ENCODE results near the gene TENM4. TPM values are rescaled to one million over a fixed set of nuclear protein-coding genes. Genes with fewer than 3 reads are reported as not detected.

TENM4 gene
- 11.9 TPM for total RNA-seq

DNA sequence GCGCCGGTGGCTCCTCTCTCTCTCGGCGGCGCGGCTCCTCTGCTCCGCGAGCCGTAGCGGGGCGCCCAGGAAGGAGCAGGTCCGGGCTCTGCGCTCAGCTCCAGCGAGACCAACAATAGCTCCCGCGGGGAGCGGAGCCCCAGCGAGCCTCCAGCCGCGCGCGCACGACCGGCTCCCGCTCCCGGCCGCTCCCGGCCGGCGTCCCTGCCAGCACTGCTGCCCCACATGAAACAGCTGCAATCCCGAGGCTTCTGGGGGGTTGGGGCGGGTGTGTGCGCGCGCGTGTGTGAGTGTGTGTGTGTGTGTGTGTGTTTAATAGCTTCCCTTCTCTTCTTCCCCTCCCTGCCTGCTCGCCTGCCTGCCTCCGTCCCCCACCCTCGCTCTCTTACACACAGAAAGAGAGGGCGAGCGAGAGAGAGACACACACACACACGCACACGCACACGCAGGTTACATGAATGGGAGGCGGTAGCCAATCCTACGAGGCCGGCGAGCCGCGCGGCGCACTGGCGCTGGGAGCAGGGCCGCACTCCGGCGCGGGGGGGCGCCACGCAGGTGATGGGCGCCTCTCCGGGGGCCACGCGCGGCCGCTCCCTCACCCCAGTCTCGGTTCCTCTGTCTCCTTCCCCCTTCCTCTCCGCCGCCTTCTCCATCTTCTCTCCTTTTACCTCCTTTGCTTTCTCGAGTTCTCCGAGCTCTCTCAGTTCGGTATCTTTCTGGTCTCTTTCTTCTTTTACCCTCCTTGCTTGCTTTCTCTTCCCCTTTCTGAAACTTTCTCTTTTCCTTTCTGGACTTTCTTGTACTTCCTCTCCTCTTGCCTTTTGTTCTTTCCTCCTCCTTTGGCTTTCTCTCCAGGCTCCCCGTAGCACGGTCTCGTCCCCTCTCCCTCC lies at the start of gene TENM4:
Gene TENM4 (minus strand): TSS at position 460 of the 890 bp plus-strand sequence. CDS start 371,086 bp downstream, outside the sequence.
- Histone ChIP-seq H3K4me3 (peak within 1 kb of the TSS; percentile 71 to 73), H3K27ac (peak within 1 kb of the TSS; percentile 87 to 89), H3K36me3 (no peaks in the 10 kb centered on the region), H3K9me3 (no peaks in the 10 kb centered on the region), H3K27me3 (no peaks in the 10 kb centered on the region), H3K4me1 (peaks cover 0 to 8% of the 10 kb centered on the region in 2 donors)
- intact Hi-C loops (cut with DNase I) = loop anchor here (2.0 kb wide), 2 partner anchors 26 to 40 kb away; no protein-coding TSS in a partner anchor
- peak; percentile 36 to 89 for DNase-seq (ENCODE audit: low spot score in 2 of 2)
- peak in 2 of 3 experiments; percentile 17 to 32 for TF ChIP-seq CTCF (IDR thresholded peaks at IDR 0.05)

DNA sequence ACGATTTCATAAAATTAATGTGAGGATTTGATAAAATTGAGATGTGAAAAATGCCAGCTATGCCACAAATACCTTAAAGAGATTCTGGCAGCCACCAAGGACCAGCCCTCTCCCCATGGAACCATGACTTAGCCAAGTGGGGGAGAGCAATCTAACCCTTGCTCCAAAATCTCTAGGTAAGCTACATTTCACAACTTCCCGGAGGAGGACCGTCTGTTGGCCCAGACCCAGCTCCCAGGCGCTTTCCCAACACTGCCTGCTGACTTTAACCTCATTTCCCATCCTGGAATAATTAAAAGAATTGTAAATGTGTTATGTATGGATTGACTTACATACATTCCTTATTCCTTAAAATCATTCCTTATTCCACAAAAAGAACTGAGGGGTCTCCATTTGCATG lies 47.5 kb upstream of the TENM4 start:
- H3K27me3 ChIP-seq = no peaks in the 10 kb centered on the region
- H3K27ac ChIP-seq = no peak overlapping the region
- no peaks in the 10 kb centered on the region for H3K36me3 ChIP-seq
- intact Hi-C loops (cut with DNase I) = no loop called here
- no peaks in the 10 kb centered on the region for H3K4me1 ChIP-seq
- no peaks in the 10 kb centered on the region for H3K9me3 ChIP-seq
- no peak overlapping the region for H3K4me3 ChIP-seq
- TF ChIP-seq CTCF (IDR thresholded peaks at IDR 0.05) = no peak
- no peak for DNase-seq (ENCODE audit: low spot score in 2 of 2)

DNA sequence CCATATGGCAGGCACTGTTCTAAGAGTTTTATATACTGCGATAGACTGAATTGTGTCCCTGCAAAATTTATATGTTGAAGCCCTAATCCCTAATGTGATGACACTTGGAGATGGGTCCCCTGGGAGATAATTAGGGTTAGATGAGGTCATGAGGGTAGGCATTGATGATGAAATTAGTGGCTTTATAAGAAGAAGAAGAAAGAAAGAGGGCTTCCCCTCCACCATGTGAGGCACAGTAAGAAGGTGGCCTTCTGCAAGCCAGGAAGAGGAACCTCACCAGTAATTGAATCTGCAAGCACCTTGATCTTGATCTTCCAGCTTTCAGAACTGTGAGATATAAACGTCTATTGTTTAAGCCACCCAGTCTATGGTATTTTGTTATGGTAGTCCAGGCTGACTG lies 46.6 kb upstream of the TENM4 start:
- no peak for TF ChIP-seq CTCF (IDR thresholded peaks at IDR 0.05)

DNA sequence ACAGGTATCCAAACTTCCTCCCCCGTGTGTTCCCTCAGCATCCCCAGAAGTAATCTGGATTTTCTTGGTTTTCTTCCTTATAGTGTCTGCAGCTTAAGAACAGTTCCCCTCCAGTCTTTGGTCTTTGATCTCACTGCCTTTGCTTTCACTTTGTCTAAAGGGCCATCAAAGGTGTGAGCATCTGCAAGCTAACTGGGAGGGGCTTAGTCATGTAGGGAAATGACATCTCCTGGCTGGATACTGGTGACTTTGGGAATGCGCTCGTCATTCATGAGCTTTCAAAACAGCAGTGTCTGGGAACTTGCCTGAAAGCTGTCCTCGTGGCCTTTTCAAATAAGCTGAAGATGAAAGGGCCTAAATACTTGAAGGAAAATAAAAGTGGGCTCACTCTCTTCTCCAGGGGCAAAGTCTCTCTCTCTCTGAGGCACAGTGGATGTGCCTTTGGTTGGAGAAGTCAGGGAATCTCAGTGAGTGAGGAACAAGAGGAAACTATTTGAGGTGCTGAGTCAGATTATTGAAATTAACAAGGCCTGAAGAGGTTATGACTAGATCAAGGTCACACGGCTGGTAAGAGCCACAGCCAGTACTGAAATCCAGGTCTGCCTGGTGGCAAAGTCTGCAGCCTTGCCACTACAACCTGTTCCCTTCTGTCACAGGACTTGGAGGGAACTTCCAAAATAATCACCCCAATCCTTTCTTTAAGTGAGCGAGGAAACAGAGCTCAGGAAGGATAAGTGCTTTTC lies 45.6 kb upstream of the TENM4 start:
- no peak for DNase-seq (ENCODE audit: low spot score in 2 of 2)
- Histone ChIP-seq H3K27ac (no peak overlapping the region), H3K4me1 (no peaks in the 10 kb centered on the region), H3K27me3 (no peaks in the 10 kb centered on the region), H3K36me3 (no peaks in the 10 kb centered on the region), H3K4me3 (no peak overlapping the region), H3K9me3 (no peaks in the 10 kb centered on the region)
- intact Hi-C loops (cut with DNase I) = no loop called here
- no peak for TF ChIP-seq CTCF (IDR thresholded peaks at IDR 0.05)

More for the DNA sequence above, 46.6 kb upstream of the TENM4 start:
- DNase-seq (ENCODE audit: low spot score in 2 of 2) = no peak
- Histone ChIP-seq H3K27ac (no peak overlapping the region), H3K36me3 (no peaks in the 10 kb centered on the region), H3K4me1 (no peaks in the 10 kb centered on the region), H3K27me3 (no peaks in the 10 kb centered on the region), H3K4me3 (no peak overlapping the region), H3K9me3 (no peaks in the 10 kb centered on the region)
- intact Hi-C loops (cut with DNase I) = no loop called here

GRCh38 chr11:79485694-79486093 lies 44.9 kb upstream of the TENM4 start:
- no peaks in the 10 kb centered on the region for H3K9me3 ChIP-seq
- no peak overlapping the region for H3K4me3 ChIP-seq
- intact Hi-C loops (cut with DNase I) = no loop called here
- no peak overlapping the region for H3K27ac ChIP-seq
- TF ChIP-seq CTCF (IDR thresholded peaks at IDR 0.05) = no peak
- no peaks in the 10 kb centered on the region for H3K4me1 ChIP-seq
- H3K27me3 ChIP-seq = no peaks in the 10 kb centered on the region
- no peak for DNase-seq (ENCODE audit: low spot score in 2 of 2)
- no peaks in the 10 kb centered on the region for H3K36me3 ChIP-seq
